A549 (cell line): Measurements from ENCODE around the gene DDX31. TPM values are rescaled to one million over a fixed set of nuclear protein-coding genes. Genes with fewer than 3 reads are reported as not detected.

Source experiments
- ATAC-seq, 2 experiments: fragments of 200-7000 bp in 1 of 2; fragments of >200 bp in 1 of 2; cut with Nextera tagmentation in 1 of 2; cut with Tn5 transposase in 1 of 2; 3 replicates each; pipeline versions ENCODE4 v1.8.0 to v1.9.1; 2018 to 2020; ENCODE audit warnings: mild to moderate bottlenecking in 1 of 2, moderate library complexity in 1 of 2
- CTCF ChIA-PET: fragments of 300-600 bp; sonication (Branson Sonifier 250); formaldehyde crosslinking; extraction: SDS; loops from one replicate; lab custom pipeline; 2021; ENCODE audit warnings: antibody characterized with exemption, inconsistent platforms; lab: Yijun Ruan, JAX
- POLR2A ChIA-PET: fragments of 350-600 bp; formaldehyde crosslinking; extraction: SDS; loops from one replicate; lab custom pipeline; 2021; ENCODE audit warnings: antibody characterized with exemption, inconsistent platforms; lab: Yijun Ruan, JAX
- DNase-seq, 2 experiments: peaks; one replicate each; pipeline versions ENCODE4 v3.0.0 to v3.0.0-alpha.2; 2011 to 2016; ENCODE audit warnings: low read depth in 1 of 2, low spot score in 1 of 2
- FAIRE-seq: peaks from 2 replicates; lab custom pipeline; 2011; peaks lifted over from hg19 to GRCh38; lab: Jason Lieb, UNC
- H3K27ac ChIP-seq, 2 experiments: fragments of >200 bp; sonication (Bioruptor Twin); formaldehyde crosslinking; 3 replicates each; pipeline ENCODE4 v1.5.1; 2016 to 2017
- H3K4me1 ChIP-seq: fragments of >200 bp; sonication (Bioruptor Twin); formaldehyde crosslinking; 3 replicates; pipeline ENCODE4 v1.6.1; 2016
- H3K4me2 ChIP-seq: fragments of >200 bp; sonication (Bioruptor Twin); formaldehyde crosslinking; 3 replicates; pipeline ENCODE4 v1.6.1; 2016
- H3K4me3 ChIP-seq: fragments of >200 bp; sonication (Bioruptor Twin); formaldehyde crosslinking; 3 replicates; pipeline ENCODE4 v1.5.1; 2016
- H3K9me3 ChIP-seq: fragments of >200 bp; sonication (Bioruptor Twin); formaldehyde crosslinking; 3 replicates; pipeline ENCODE4 v1.6.1; 2016
- CBX8 ChIP-seq: fragments of 200-600 bp; sonication (generic); IDR thresholded peaks from 2 replicates; pipeline ENCODE4 v1.6.1; 2016
- CEBPB ChIP-seq, 2 experiments: fragments of >200 bp in 1 of 2; sonication (Bioruptor Twin) in 1 of 2; formaldehyde crosslinking in 1 of 2; IDR thresholded peaks; 2 replicates each; pipeline ENCODE4 v1.6.1; 2012 to 2016
- CHD2 ChIP-seq: fragments of 150-350 bp; IDR thresholded peaks from 2 replicates; pipeline ENCODE4 v1.6.1; 2014; ENCODE audit warnings: low read length; ENCODE audit not compliant: partially characterized antibody
- CHD4 ChIP-seq: fragments of 200-600 bp; sonication (generic); IDR thresholded peaks from 2 replicates; pipeline ENCODE4 v1.6.1; 2016; ENCODE audit warnings: antibody characterized with exemption, mild to moderate bottlenecking, borderline replicate concordance
- CTCF ChIP-seq: fragments of >200 bp; sonication (Bioruptor Twin); formaldehyde crosslinking; IDR thresholded peaks from 3 replicates; pipeline ENCODE4 v1.5.1; 2016
- EHF ChIP-seq: fragments of 250-450 bp; sonication (Bioruptor Pico); IDR thresholded peaks from 2 replicates; pipeline ENCODE4 v1.5.0; 2020; ENCODE audit warnings: mild to moderate bottlenecking
- EHMT2 ChIP-seq: fragments of 200-600 bp; sonication (generic); IDR thresholded peaks from 2 replicates; pipeline ENCODE4 v1.6.1; 2016; ENCODE audit warnings: antibody characterized with exemption, low read depth, mild to moderate bottlenecking, moderate library complexity
- ELK1 ChIP-seq: fragments of 150-350 bp; IDR thresholded peaks from 2 replicates; pipeline ENCODE4 v1.6.1; 2014; ENCODE audit warnings: low read depth, mild to moderate bottlenecking, low read length
- EP300 ChIP-seq, 2 experiments: fragments of >200 bp; sonication (Bioruptor Twin); formaldehyde crosslinking; IDR thresholded peaks; 2 replicates in 1 of 2; 3 replicates in 1 of 2; pipeline ENCODE4 v1.6.1; 2016 to 2017
- FOSL2 ChIP-seq, 2 experiments: fragments of 450-650 bp in 1 of 2; fragments of >200 bp in 1 of 2; sonication (Bioruptor Twin) in 1 of 2; formaldehyde crosslinking; IDR thresholded peaks; 2 replicates each; pipeline versions ENCODE4 v1.5.0 to v1.6.1; 2016 to 2020; ENCODE audit warnings: mild to moderate bottlenecking in 1 of 2, moderate library complexity in 1 of 2
- FOXS1 ChIP-seq: fragments of 250-450 bp; sonication (Bioruptor Pico); IDR thresholded peaks from 2 replicates; pipeline ENCODE4 v1.5.0; 2020; ENCODE audit warnings: mild to moderate bottlenecking, moderate library complexity
- HDAC2 ChIP-seq: fragments of 200-600 bp; sonication (generic); IDR thresholded peaks from 2 replicates; pipeline ENCODE4 v1.6.1; 2016
- HEYL ChIP-seq: fragments of 250-450 bp; sonication (Bioruptor Pico); IDR thresholded peaks from 2 replicates; pipeline ENCODE4 v1.8.0; 2021; ENCODE audit warnings: mild to moderate bottlenecking, moderate library complexity
- HOXB13 ChIP-seq: fragments of 250-450 bp; sonication (Bioruptor Pico); IDR thresholded peaks from 2 replicates; pipeline ENCODE4 v1.5.0; 2020; ENCODE audit warnings: low read depth, mild to moderate bottlenecking, moderate library complexity
- JUNB ChIP-seq: fragments of >200 bp; sonication (Bioruptor Twin); formaldehyde crosslinking; IDR thresholded peaks from 2 replicates; pipeline ENCODE4 v1.6.1; 2016
- MAFK ChIP-seq: fragments of 450-650 bp; IDR thresholded peaks from 2 replicates; pipeline ENCODE4 v1.6.1; 2014; ENCODE audit not compliant: partially characterized antibody
- MAZ ChIP-seq: fragments of 150-350 bp; IDR thresholded peaks from 2 replicates; pipeline ENCODE4 v1.6.1; 2014; ENCODE audit warnings: antibody characterized with exemption, low read depth, low read length, borderline replicate concordance
- MYC ChIP-seq: IDR thresholded peaks from 2 replicates; pipeline ENCODE4 v1.6.1; 2012; ENCODE audit warnings: mild to moderate bottlenecking, inconsistent platforms, low read length, improper control_type of control experiment, borderline replicate concordance
- PBX3 ChIP-seq: IDR thresholded peaks from 2 replicates; pipeline ENCODE4 v1.6.1; 2012
- PHF8 ChIP-seq: fragments of 200-600 bp; sonication (generic); IDR thresholded peaks from 2 replicates; pipeline ENCODE4 v1.6.1; 2016; ENCODE audit warnings: low read depth, mild to moderate bottlenecking, antibody characterized with exemption, moderate library complexity, borderline replicate concordance
- POLR2A ChIP-seq: IDR thresholded peaks from 2 replicates; pipeline ENCODE4 v1.6.1; 2012; ENCODE audit warnings: mild to moderate bottlenecking, low read length
- RCOR1 ChIP-seq: fragments of 150-350 bp; IDR thresholded peaks from 2 replicates; pipeline ENCODE4 v1.6.1; 2014; ENCODE audit warnings: antibody characterized with exemption, low read length, low read depth
- SREBF2 ChIP-seq: fragments of 450-650 bp; IDR thresholded peaks from 2 replicates; pipeline ENCODE4 v1.6.1; 2014; ENCODE audit warnings: mild to moderate bottlenecking, moderate library complexity
- TFCP2L1 ChIP-seq: fragments of 250-450 bp; sonication (Bioruptor Pico); IDR thresholded peaks from 2 replicates; pipeline ENCODE4 v1.5.0; 2021; ENCODE audit warnings: mild to moderate bottlenecking
- TP53 ChIP-seq: fragments of 250-450 bp; sonication (Bioruptor Pico); IDR thresholded peaks from 2 replicates; pipeline ENCODE4 v1.5.0; 2021; ENCODE audit warnings: mild to moderate bottlenecking, moderate library complexity
- USF2 ChIP-seq: fragments of 450-650 bp; IDR thresholded peaks from 2 replicates; pipeline ENCODE4 v1.6.1; 2014; ENCODE audit warnings: antibody characterized with exemption
- ZNF302 ChIP-seq: fragments of 250-450 bp; sonication (Bioruptor Pico); IDR thresholded peaks from 2 replicates; pipeline ENCODE4 v1.9.0; 2021; ENCODE audit warnings: inconsistent platforms, mild to moderate bottlenecking, moderate library complexity
- WGBS: methylation state at CpG from one replicate; pipeline ENCODE4 v1.1.6; 2017; ENCODE audit errors: missing lambda C conversion rate; 5-methylcytosine and 5-hydroxymethylcytosine counted together
- polyA plus RNA-seq, 4 experiments: library from polyadenylated mRNA; depleted of rRNA in 3 of 4; stranded (reverse); fragments of >200 nt; fragmentation: RNase III in 1 of 4; extraction: RNeasy Plus Mini Kit Qiagen cat#74134 plus additional on column Dnase treatment in 1 of 4; gene quantifications; 2 replicates in 3 of 4; 3 replicates in 1 of 4; pipeline ENCODE4 v1.2.3, GENCODE V29; 2011 to 2017

The DDX31 gene
- polyA plus RNA-seq, 2 of the 4 experiments (the other 2 are of a cell fraction): 20.0 to 30.1 TPM

- Histone ChIP-seq H3K4me1 (no peaks in the 10 kb centered on the region), H3K27ac (no peak overlapping the region), H3K4me2 (no peak overlapping the region), H3K9me3 (no peaks in the 10 kb centered on the region), H3K4me3 (no peak overlapping the region)
- TF ChIP-seq EHF (CRISPR knock-in tag): no peak
- CTCF ChIA-PET: interaction anchor here (1.0 to 1.8 kb wide), 6 partner anchors 10 to 280 kb away, joined by 3 to 6 read pairs (median 4); no protein-coding TSS in a partner anchor
- POLR2A ChIA-PET: no interaction called here
- FAIRE-seq (no peak), DNase-seq (no peak), ATAC-seq (no peak)
- WGBS: 77% methylated on average over 5 of the region's 5 CpGs
These were observed 47.6 kb downstream of the DDX31 start for GRCh38 chr9:132622159-132622558.

GRCh38 chr9:132616725-132617124 lies 53.1 kb downstream of the DDX31 start:
- no peak for DNase-seq
- H3K4me2 ChIP-seq: no peak overlapping the region
- no peak for FAIRE-seq
- POLR2A ChIA-PET: no interaction called here
- TF ChIP-seq MAFK (peak; percentile 83), TFCP2L1 (CRISPR knock-in tag) (no peak)
- no peaks in the 10 kb centered on the region for H3K9me3 ChIP-seq
- no peak overlapping the region for H3K4me3 ChIP-seq
- H3K27ac ChIP-seq: no peak overlapping the region
- 95% methylated on average over 5 of the region's 5 CpGs for WGBS
- no peak for ATAC-seq
- CTCF ChIA-PET: no interaction called here
- no peaks in the 10 kb centered on the region for H3K4me1 ChIP-seq

- 83% methylated on average over 2 of the region's 2 CpGs for WGBS
- CTCF ChIA-PET: interaction anchor here (0.9 to 1.4 kb wide), 3 partner anchors 17 to 185 kb away, joined by 3 to 5 read pairs (median 3); partner anchors contain the start of gene BARHL1
- Histone ChIP-seq H3K4me2 (no peak overlapping the region), H3K27ac (no peak overlapping the region), H3K4me3 (no peak overlapping the region)
- TF ChIP-seq POLR2A: no peak
- no peak for TF ChIP-seq MYC
- no peak for TF ChIP-seq EP300 (IDR thresholded peaks at IDR 0.05)
- TF ChIP-seq SREBF2: no peak
- TF ChIP-seq FOSL2 (IDR thresholded peaks at IDR 0.05): no peak
- TF ChIP-seq FOSL2 (CRISPR knock-in tag; IDR thresholded peaks at IDR 0.05): no peak
- TF ChIP-seq HDAC2: no peak
- TF ChIP-seq CHD4: no peak
- no peak for TF ChIP-seq CBX8
- no peak for TF ChIP-seq TP53 (CRISPR knock-in tag)
- no peak for TF ChIP-seq HOXB13 (CRISPR knock-in tag)
- TF ChIP-seq ZNF302 (CRISPR knock-in tag): no peak
- TF ChIP-seq JUNB: no peak
- TF ChIP-seq HEYL (CRISPR knock-in tag): no peak
- TF ChIP-seq PBX3: no peak
- no peak for TF ChIP-seq CHD2
- TF ChIP-seq, all 56 proteins: peak for 0
- ATAC-seq (no peak), DNase-seq (no peak), FAIRE-seq (no peak)
- Histone ChIP-seq H3K4me1 (no peaks in the 10 kb centered on the region), H3K9me3 (no peaks in the 10 kb centered on the region)
- POLR2A ChIA-PET: no interaction called here
These were observed 54.0 kb downstream of the DDX31 start for GRCh38 chr9:132615774-132616173.

GRCh38 chr9:132614324-132614723 lies 55.5 kb downstream of the DDX31 start:
- ChIA-PET CTCF (no interaction called here), POLR2A (no interaction called here)
- ATAC-seq (no peak), DNase-seq (no peak), FAIRE-seq (no peak)
- WGBS: 98% methylated on average over 6 of the region's 6 CpGs
- TF ChIP-seq EHMT2 (no peak), FOXS1 (no peak), CEBPB (IDR thresholded peaks at IDR 0.05) (no peak), PHF8 (no peak), USF2 (no peak), RCOR1 (no peak), MAZ (no peak), ELK1 (no peak), CTCF (no peak)
- no peaks in the 10 kb centered on the region for H3K4me1 ChIP-seq
- H3K27ac ChIP-seq: no peak overlapping the region
- no peak overlapping the region for H3K4me2 ChIP-seq
- no peaks in the 10 kb centered on the region for H3K9me3 ChIP-seq
- H3K4me3 ChIP-seq: no peak overlapping the region
